HUES64 (cell line): Measurements from ENCODE around the gene AP3S1.
"Not testable (repeated sequence)": the region's sequence is repeated elsewhere in the genome, so short reads cannot be mapped to it uniquely, and the experiment has no call there.

Source experiments
- H3K27ac ChIP-seq: 2 replicates; pipeline ENCODE4 v1.7.0; 2013; ENCODE audit warnings: low read depth, low read length, inconsistent platforms
- H3K27me3 ChIP-seq: 2 replicates; pipeline ENCODE4 v1.6.1; 2013; ENCODE audit warnings: mild to moderate bottlenecking, low read length; ENCODE audit not compliant: insufficient read depth
- H3K36me3 ChIP-seq: 2 replicates; pipeline ENCODE4 v1.6.1; 2013; ENCODE audit warnings: mild to moderate bottlenecking, low read length; ENCODE audit not compliant: insufficient read depth
- H3K4me1 ChIP-seq: 2 replicates; pipeline ENCODE4 v1.6.1; 2013; ENCODE audit warnings: mild to moderate bottlenecking, low read length, moderate library complexity; ENCODE audit not compliant: insufficient read depth
- H3K4me3 ChIP-seq: 2 replicates; pipeline ENCODE4 v1.5.1; 2013; ENCODE audit warnings: mild to moderate bottlenecking, low read length, moderate library complexity
- H3K9ac ChIP-seq: 2 replicates; pipeline ENCODE4 v1.6.1; 2013; ENCODE audit warnings: mild to moderate bottlenecking, low read depth, low read length
- H3K9me3 ChIP-seq: 2 replicates; pipeline ENCODE4 v1.6.1; 2013; ENCODE audit warnings: low read depth, low read length; ENCODE audit not compliant: insufficient read depth
- WGBS: fragments of 150-250, 120-280 bp; methylation state at CpG from one replicate; pipeline ENCODE4 v1.1.7; 2013; ENCODE audit warnings: missing lambda C conversion rate; 5-methylcytosine and 5-hydroxymethylcytosine counted together

Gene AP3S1

GRCh38 chr5:115810761-115811160 lies 31.0 kb upstream of the AP3S1 start:
- peaks cover 25% of the 10 kb centered on the region for H3K4me1 ChIP-seq
- peaks cover 23% of the 10 kb centered on the region for H3K27me3 ChIP-seq
- H3K9ac ChIP-seq, result no peak overlapping the region
- H3K36me3 ChIP-seq, result peaks cover 16% of the 10 kb centered on the region
- H3K9me3 ChIP-seq, result no peaks in the 10 kb centered on the region
- no peak overlapping the region for H3K27ac ChIP-seq
- no peak overlapping the region for H3K4me3 ChIP-seq

DNA sequence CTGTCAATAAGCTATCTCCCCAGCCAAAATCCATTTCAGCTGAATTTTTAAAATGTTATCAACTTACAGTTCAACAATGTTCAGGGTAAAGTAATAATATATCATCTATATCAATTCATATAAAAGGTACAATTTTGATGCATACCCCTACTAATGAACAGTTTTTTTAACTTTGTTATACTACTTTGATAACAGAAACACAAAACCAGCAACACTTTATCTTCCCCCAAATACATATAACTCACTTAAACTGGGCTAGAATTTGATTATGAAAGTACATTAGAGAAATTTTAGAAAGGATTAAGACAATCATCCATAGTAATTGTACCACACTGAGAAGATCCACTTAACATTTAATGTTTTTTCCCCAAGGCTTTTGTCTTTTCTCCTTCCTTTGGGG lies 30.3 kb upstream of the AP3S1 start:
- H3K9me3 ChIP-seq, result no peaks in the 10 kb centered on the region
- no peak overlapping the region for H3K9ac ChIP-seq
- H3K36me3 ChIP-seq, result peaks cover 10% of the 10 kb centered on the region
- H3K27me3 ChIP-seq, result peaks cover 30% of the 10 kb centered on the region
- H3K4me1 ChIP-seq, result peaks cover 23% of the 10 kb centered on the region
- no peak overlapping the region for H3K4me3 ChIP-seq
- no peak overlapping the region for H3K27ac ChIP-seq

GRCh38 chr5:115812372-115812771 lies 29.4 kb upstream of the AP3S1 start:
- no peak overlapping the region for H3K27ac ChIP-seq
- peaks cover 10% of the 10 kb centered on the region for H3K36me3 ChIP-seq
- H3K9me3 ChIP-seq, result no peaks in the 10 kb centered on the region
- no peak overlapping the region for H3K4me3 ChIP-seq
- peaks cover 39% of the 10 kb centered on the region for H3K27me3 ChIP-seq
- no peak overlapping the region for H3K9ac ChIP-seq
- H3K4me1 ChIP-seq, result peaks cover 19% of the 10 kb centered on the region
- WGBS, result 83% methylated on average over 1 of the region's 1 CpG

GRCh38 chr5:115813719-115814118 lies 28.0 kb upstream of the AP3S1 start:
- peaks cover 44% of the 10 kb centered on the region for H3K27me3 ChIP-seq
- H3K4me3 ChIP-seq, result no peak overlapping the region
- 92% methylated on average over 5 of the region's 5 CpGs for WGBS
- peaks cover 15% of the 10 kb centered on the region; the same call in 1 of the 2 replicates for H3K4me1 ChIP-seq
- H3K9me3 ChIP-seq, result no peaks in the 10 kb centered on the region
- no peak overlapping the region for H3K9ac ChIP-seq
- peaks cover 10% of the 10 kb centered on the region for H3K36me3 ChIP-seq
- no peak overlapping the region for H3K27ac ChIP-seq

GRCh38 chr5:115815006-115815692 lies 26.6 kb upstream of the AP3S1 start:
- Histone ChIP-seq H3K4me3 (peak overlapping the region; percentile 68), H3K27ac (no peak overlapping the region), H3K9me3 (no peaks in the 10 kb centered on the region), H3K27me3 (peaks cover 44% of the 10 kb centered on the region), H3K36me3 (peaks cover 10% of the 10 kb centered on the region), H3K9ac (no peak overlapping the region), H3K4me1 (peaks cover 15% of the 10 kb centered on the region; the same call in 1 of the 2 replicates)
- WGBS, result 25% methylated on average over 21 of the region's 21 CpGs

DNA sequence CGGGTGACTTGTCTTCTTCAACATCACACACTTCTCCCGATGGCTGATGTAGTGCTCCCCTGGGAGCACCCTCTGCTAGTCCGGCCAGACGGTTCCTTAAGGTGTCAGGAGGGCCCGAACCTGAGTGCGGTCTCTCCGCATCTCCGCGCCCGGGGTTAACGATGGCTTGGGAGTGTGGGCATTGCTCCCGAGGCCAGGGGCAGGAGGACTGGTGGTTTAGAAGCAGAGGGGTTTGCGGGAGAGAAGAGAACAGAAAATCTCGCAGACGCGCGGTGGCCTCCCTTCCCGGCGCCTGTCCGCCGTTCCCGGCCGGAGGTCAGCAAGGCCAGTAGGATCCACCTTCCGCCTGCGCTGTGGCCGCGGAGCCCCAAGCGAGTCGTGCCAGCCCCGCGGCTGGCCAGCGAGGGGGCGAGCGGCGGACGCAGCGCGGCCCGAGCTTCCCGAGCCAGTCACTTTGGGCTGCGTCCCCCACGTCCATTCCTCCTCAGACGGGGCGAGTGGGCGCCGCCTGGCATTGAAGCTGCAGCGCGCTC lies 26.0 kb upstream of the AP3S1 start:
- Histone ChIP-seq H3K27me3 (peaks cover 44% of the 10 kb centered on the region), H3K4me3 (peak overlapping the region; percentile 68), H3K36me3 (peaks cover 7% of the 10 kb centered on the region), H3K4me1 (peaks cover 15% of the 10 kb centered on the region; the same call in 1 of the 2 replicates), H3K27ac (no peak overlapping the region), H3K9me3 (no peaks in the 10 kb centered on the region), H3K9ac (peak overlapping the region; percentile 90)
- WGBS, result 1% methylated on average over 48 of the region's 48 CpGs

GRCh38 chr5:115816226-115817081 lies 25.3 kb upstream of the AP3S1 start, which contains the start of gene CDO1:
TSS of gene CDO1 (minus strand) at chr5:115816659. CDS start at chr5:115816397, 262 bp downstream.
- H3K4me3 ChIP-seq, result peak within 1 kb of the TSS; percentile 68
- H3K27ac ChIP-seq, result peak within 1 kb of the TSS; percentile 43; the same call in 1 of the 2 replicates
- peaks cover 15% of the 10 kb centered on the region; the same call in 1 of the 2 replicates for H3K4me1 ChIP-seq
- H3K9ac ChIP-seq, result peak within 1 kb of the TSS; percentile 90
- H3K27me3 ChIP-seq, result peaks cover 44% of the 10 kb centered on the region
- WGBS, result under 1% methylated on average over 69 of the region's 69 CpGs
- H3K9me3 ChIP-seq, result no peaks in the 10 kb centered on the region
- 0 out of 2 replicates have a peak, but pooled peaks cover 3% of the 10 kb centered on the region for H3K36me3 ChIP-seq

- Histone ChIP-seq H3K27ac (no peak overlapping the region), H3K9me3 (no peaks in the 10 kb centered on the region), H3K36me3 (0 out of 2 replicates have a peak, but pooled peaks cover 2% of the 10 kb centered on the region), H3K4me1 (peaks cover 15% of the 10 kb centered on the region; the same call in 1 of the 2 replicates), H3K27me3 (peaks cover 44% of the 10 kb centered on the region), H3K4me3 (peak overlapping the region; percentile 68; the same call in 1 of the 2 replicates), H3K9ac (no peak overlapping the region)
- WGBS, result 91% methylated on average over 7 of the region's 7 CpGs
Measured at GRCh38 chr5:115817386-115817785, 24.3 kb upstream of the AP3S1 start.

DNA sequence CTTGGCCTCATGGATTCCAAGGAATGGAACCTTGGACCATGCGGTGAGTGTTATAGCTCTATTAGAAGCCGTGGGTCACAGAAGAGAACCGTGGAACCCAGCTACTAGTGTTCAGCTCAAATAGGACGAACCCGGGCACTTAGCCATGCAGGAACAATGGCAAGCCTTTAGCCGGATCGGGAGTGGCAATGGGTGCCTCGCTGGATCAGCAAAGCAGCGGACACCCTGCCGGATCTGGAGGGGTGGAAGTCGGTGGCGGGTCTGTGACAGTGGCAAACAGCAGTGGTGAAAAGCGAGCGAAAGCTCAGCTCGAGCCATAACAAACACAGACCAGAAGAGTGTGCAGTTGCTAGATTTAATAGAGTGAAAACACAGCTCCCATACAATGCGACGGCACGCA lies 22.9 kb upstream of the AP3S1 start:
- H3K36me3 ChIP-seq, result no peaks in the 10 kb centered on the region
- no peak overlapping the region for H3K4me3 ChIP-seq
- 92% methylated on average over 18 of the region's 18 CpGs for WGBS
- H3K9me3 ChIP-seq, result no peaks in the 10 kb centered on the region
- peaks cover 40% of the 10 kb centered on the region for H3K27me3 ChIP-seq
- H3K27ac ChIP-seq, result no peak overlapping the region
- peaks cover 15% of the 10 kb centered on the region; the same call in 1 of the 2 replicates for H3K4me1 ChIP-seq
- no peak overlapping the region for H3K9ac ChIP-seq

- WGBS, result 94% methylated on average over 1 of the region's 1 CpG
- H3K36me3 ChIP-seq, result no peaks in the 10 kb centered on the region
- H3K9me3 ChIP-seq, result no peaks in the 10 kb centered on the region
- H3K4me1 ChIP-seq, result 0 out of 2 replicates have a peak, but pooled peaks cover 5% of the 10 kb centered on the region
- no peak overlapping the region for H3K27ac ChIP-seq
- H3K9ac ChIP-seq, result no peak overlapping the region
- H3K4me3 ChIP-seq, result no peak overlapping the region
- H3K27me3 ChIP-seq, result peaks cover 20% of the 10 kb centered on the region
Measured at GRCh38 chr5:115820846-115821245, 20.9 kb upstream of the AP3S1 start.

DNA sequence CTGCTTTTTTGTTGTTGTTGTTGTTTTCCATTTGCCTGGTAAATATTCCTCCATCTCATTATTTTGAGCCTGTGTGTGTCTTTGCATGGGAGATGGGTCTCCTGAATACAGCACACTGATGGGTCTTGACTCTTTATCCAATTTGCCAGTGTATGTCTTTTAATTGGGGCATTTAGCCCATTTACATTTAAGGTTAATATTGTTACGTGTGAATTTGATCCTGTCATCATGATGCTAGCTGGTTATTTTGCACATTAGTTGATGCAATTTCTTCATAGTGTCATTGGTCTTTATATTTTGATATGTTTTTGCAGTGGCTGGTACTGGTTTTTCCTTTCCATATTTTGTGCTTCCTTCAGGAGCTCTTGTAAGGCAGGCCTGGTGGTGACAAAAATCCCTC lies 16.8 kb upstream of the AP3S1 start:
- no CpG with 5 or more reads among the region's 1 CpG for WGBS
- H3K9me3 ChIP-seq, H3K27ac ChIP-seq, H3K4me3 ChIP-seq, H3K27me3 ChIP-seq, H3K9ac ChIP-seq, H3K4me1 ChIP-seq: not testable (repeated sequence)
- H3K36me3 ChIP-seq, result peaks cover 23% of the 10 kb centered on the region
